Measurements from ENCODE around the gene GRN.

The GRN gene

GRCh38 chr17:44344939-44345453, at the start of gene GRN:
TSS of gene GRN (plus strand) at chr17:44345302. CDS start at chr17:44349165, 3,863 bp downstream.
- peak within 1 kb of the TSS; percentile 90 for H3K4me3 Mint-ChIP-seq
- peaks cover 12% of the 10 kb centered on the region for H3K4me1 Mint-ChIP-seq (ENCODE audit: low read depth)
- H3K27me3 Mint-ChIP-seq, result no peaks in the 10 kb centered on the region
- no peaks in the 10 kb centered on the region for H3K36me3 Mint-ChIP-seq
- no peaks in the 10 kb centered on the region for H3K9me3 Mint-ChIP-seq (ENCODE audit: low read depth)
- peak within 1 kb of the TSS; percentile 47 for H3K27ac Mint-ChIP-seq

GRCh38 chr17:44297975-44298374, 47.1 kb upstream of the GRN start:
- Mint-ChIP-seq H3K27me3 (peaks cover 6% of the 10 kb centered on the region), H3K27ac (peak overlapping the region; percentile 7), H3K4me1 (ENCODE audit: low read depth) (no peaks in the 10 kb centered on the region), H3K9me3 (ENCODE audit: low read depth) (no peaks in the 10 kb centered on the region), H3K36me3 (no peaks in the 10 kb centered on the region), H3K4me3 (no peak overlapping the region)

GRCh38 chr17:44304651-44305050, 40.5 kb upstream of the GRN start:
- Mint-ChIP-seq H3K36me3 (no peaks in the 10 kb centered on the region), H3K27ac (no peak overlapping the region), H3K4me3 (no peak overlapping the region), H3K9me3 (ENCODE audit: low read depth) (no peaks in the 10 kb centered on the region), H3K27me3 (peaks cover 14% of the 10 kb centered on the region), H3K4me1 (ENCODE audit: low read depth) (peaks cover 10% of the 10 kb centered on the region)

GRCh38 chr17:44307387-44308186, 37.5 kb upstream of the GRN start:
- Mint-ChIP-seq H3K9me3 (ENCODE audit: low read depth) (no peaks in the 10 kb centered on the region), H3K36me3 (no peaks in the 10 kb centered on the region), H3K4me1 (ENCODE audit: low read depth) (peaks cover 14% of the 10 kb centered on the region), H3K27ac (no peak overlapping the region), H3K4me3 (peak overlapping the region; percentile 56), H3K27me3 (peaks cover 12% of the 10 kb centered on the region)

GRCh38 chr17:44308320-44308818, 36.7 kb upstream of the GRN start, which contains the start of gene RUNDC3A:
TSS of gene RUNDC3A (plus strand) at chr17:44308601. CDS start at chr17:44308833, 232 bp downstream.
- Mint-ChIP-seq H3K36me3 (no peaks in the 10 kb centered on the region), H3K4me3 (peak within 1 kb of the TSS; percentile 62), H3K27ac (no peak within 1 kb of the TSS), H3K4me1 (ENCODE audit: low read depth) (peaks cover 14% of the 10 kb centered on the region), H3K27me3 (peaks cover 12% of the 10 kb centered on the region), H3K9me3 (ENCODE audit: low read depth) (no peaks in the 10 kb centered on the region)

- Mint-ChIP-seq H3K36me3 (peaks cover under 1% of the 10 kb centered on the region), H3K9me3 (ENCODE audit: low read depth) (no peaks in the 10 kb centered on the region), H3K27me3 (peaks cover 11% of the 10 kb centered on the region), H3K4me1 (ENCODE audit: low read depth) (peaks cover 14% of the 10 kb centered on the region), H3K4me3 (peak overlapping the region; percentile 52), H3K27ac (no peak overlapping the region)
Observed at GRCh38 chr17:44308865-44309264, 36.2 kb upstream of the GRN start.

- peak overlapping the region; percentile 52 for H3K4me3 Mint-ChIP-seq
- no peaks in the 10 kb centered on the region for H3K9me3 Mint-ChIP-seq (ENCODE audit: low read depth)
- H3K4me1 Mint-ChIP-seq (ENCODE audit: low read depth), result peaks cover 17% of the 10 kb centered on the region
- H3K36me3 Mint-ChIP-seq, result peaks cover 2% of the 10 kb centered on the region
- no peak overlapping the region for H3K27ac Mint-ChIP-seq
- H3K27me3 Mint-ChIP-seq, result peaks cover 14% of the 10 kb centered on the region
Observed at GRCh38 chr17:44309472-44309871, 35.6 kb upstream of the GRN start.

- peaks cover 12% of the 10 kb centered on the region for H3K27me3 Mint-ChIP-seq
- no peaks in the 10 kb centered on the region for H3K9me3 Mint-ChIP-seq (ENCODE audit: low read depth)
- H3K4me1 Mint-ChIP-seq (ENCODE audit: low read depth), result peaks cover 17% of the 10 kb centered on the region
- H3K36me3 Mint-ChIP-seq, result peaks cover 2% of the 10 kb centered on the region
- H3K4me3 Mint-ChIP-seq, result peak overlapping the region; percentile 32
- no peak overlapping the region for H3K27ac Mint-ChIP-seq
Observed at GRCh38 chr17:44310188-44310587, 34.9 kb upstream of the GRN start.

- H3K36me3 Mint-ChIP-seq, result peaks cover 2% of the 10 kb centered on the region
- H3K4me3 Mint-ChIP-seq, result no peak overlapping the region
- H3K27ac Mint-ChIP-seq, result no peak overlapping the region
- peaks cover 21% of the 10 kb centered on the region for H3K4me1 Mint-ChIP-seq (ENCODE audit: low read depth)
- peaks cover 15% of the 10 kb centered on the region for H3K27me3 Mint-ChIP-seq
- H3K9me3 Mint-ChIP-seq (ENCODE audit: low read depth), result no peaks in the 10 kb centered on the region
Observed at GRCh38 chr17:44310609-44311376, 34.3 kb upstream of the GRN start.

- Mint-ChIP-seq H3K36me3 (peaks cover 2% of the 10 kb centered on the region), H3K27me3 (peaks cover 18% of the 10 kb centered on the region), H3K4me1 (ENCODE audit: low read depth) (peaks cover 27% of the 10 kb centered on the region), H3K9me3 (ENCODE audit: low read depth) (no peaks in the 10 kb centered on the region), H3K4me3 (no peak overlapping the region), H3K27ac (no peak overlapping the region)
Observed at GRCh38 chr17:44311562-44312181, 33.4 kb upstream of the GRN start.

- Mint-ChIP-seq H3K9me3 (ENCODE audit: low read depth) (no peaks in the 10 kb centered on the region), H3K4me1 (ENCODE audit: low read depth) (peaks cover 27% of the 10 kb centered on the region), H3K4me3 (no peak overlapping the region), H3K27ac (no peak overlapping the region), H3K27me3 (peaks cover 18% of the 10 kb centered on the region), H3K36me3 (peaks cover 2% of the 10 kb centered on the region)
Observed at GRCh38 chr17:44312396-44313104, 32.6 kb upstream of the GRN start.

- peaks cover 23% of the 10 kb centered on the region for H3K4me1 Mint-ChIP-seq (ENCODE audit: low read depth)
- H3K36me3 Mint-ChIP-seq, result peaks cover 2% of the 10 kb centered on the region
- no peaks in the 10 kb centered on the region for H3K9me3 Mint-ChIP-seq (ENCODE audit: low read depth)
- peaks cover 19% of the 10 kb centered on the region for H3K27me3 Mint-ChIP-seq
- peak overlapping the region; percentile 71 for H3K4me3 Mint-ChIP-seq
- no peak overlapping the region for H3K27ac Mint-ChIP-seq
Observed at GRCh38 chr17:44314031-44314430, 31.1 kb upstream of the GRN start.

GRCh38 chr17:44314524-44314868, 30.6 kb upstream of the GRN start:
- Mint-ChIP-seq H3K4me3 (peak overlapping the region; percentile 71), H3K27me3 (peaks cover 19% of the 10 kb centered on the region), H3K4me1 (ENCODE audit: low read depth) (peaks cover 22% of the 10 kb centered on the region), H3K36me3 (peaks cover 2% of the 10 kb centered on the region), H3K27ac (no peak overlapping the region), H3K9me3 (ENCODE audit: low read depth) (no peaks in the 10 kb centered on the region)
